Body of pancreas (tissue), 4 donors: ENCODE results near the gene TSPYL1. TPM values are rescaled to one million over a fixed set of nuclear protein-coding genes. Genes with fewer than 3 reads are reported as not detected.

Experiments used
- ATAC-seq: fragments of 150-250 bp; one replicate; pipeline ENCODE4 v1.9.1; 2016
- DNase-seq, 4 donors: peaks; one replicate each; pipeline ENCODE4 v3.0.0-alpha.2; 2019
- H3K27ac ChIP-seq, 4 donors: fragments of 200-600 bp; sonication (generic); 1 replicate in 3 of 4; 2 replicates in 1 of 4; pipeline versions ENCODE4 v1.5.1 to v1.6.1; 2016 to 2019; ENCODE audit warnings: mild to moderate bottlenecking in 1 of 4, mixed read lengths in 1 of 4, moderate library complexity in 1 of 4
- H3K27me3 ChIP-seq, 2 donors: fragments of 200-600 bp; sonication (generic); one replicate each; pipeline ENCODE4 v1.6.0; 2016; ENCODE audit warnings: mild to moderate bottlenecking in 1 of 2
- H3K36me3 ChIP-seq, 2 donors: fragments of 200-600 bp; sonication (generic); replicated peaks in 1 of 2; 2 replicates each; pipeline ENCODE4 v1.5.1; 2016; ENCODE audit warnings: low read depth in 2 of 2; ENCODE audit not compliant: insufficient read depth in 1 of 2
- H3K4me1 ChIP-seq: fragments of 200-600 bp; sonication (generic); one replicate; pipeline ENCODE4 v1.6.0; 2016
- H3K4me3 ChIP-seq, 2 donors: fragments of 200-600 bp; sonication (generic); 1 replicate in 1 of 2; 2 replicates in 1 of 2; pipeline ENCODE4 v1.5.1; 2016 to 2019
- H3K9me3 ChIP-seq, 3 donors: fragments of 200-600 bp; sonication (generic); 1 replicate in 2 of 3; 2 replicates in 1 of 3; pipeline ENCODE4 v1.5.1; 2016
- CTCF ChIP-seq, 7 experiments: fragments of 450-650 bp in 4 of 7; fragments of 200-600 bp in 3 of 7; sonication (generic) in 3 of 7; IDR thresholded peaks; one replicate each; pipeline ENCODE4 v1.5.1; 2016 to 2019; ENCODE audit warnings: antibody characterized with exemption in 7 of 7
- POLR2A ChIP-seq, 3 donors: fragments of 450-650 bp; IDR thresholded peaks; one replicate each; pipeline ENCODE4 v1.6.1; 2016; ENCODE audit warnings: antibody characterized with exemption in 3 of 3, mild to moderate bottlenecking in 2 of 3
- WGBS, 2 donors: methylation state at CpG; one replicate each; pipeline ENCODE4 v1.1.5; 2017; 5-methylcytosine and 5-hydroxymethylcytosine counted together
- intact Hi-C: fragments of 100-400 bp; cut with DNase I; formaldehyde crosslinking; loops from one replicate; pipeline ENCODE4 v1.15.1; 2023
- total RNA-seq, 2 donors: library from RNA; depleted of rRNA; stranded (reverse); fragments of >200 nt; gene quantifications; one replicate each; pipeline ENCODE4 v1.1.0, GENCODE V29; 2016

TSPYL1 gene
- total RNA-seq, 2 donors from 2014 or later = 44.1 to 45.2 TPM

GRCh38 chr6:116251568-116252384 lies 28.0 kb downstream of the TSPYL1 start:
- no peak overlapping the region for H3K4me3 ChIP-seq
- intact Hi-C loops = no loop called here
- no peaks in the 10 kb centered on the region for H3K36me3 ChIP-seq
- H3K27me3 ChIP-seq = no peaks in the 10 kb centered on the region
- WGBS, 2 donors = 64 to 65% methylated on average over 6 of the region's 6 CpGs
- no peak for ATAC-seq
- no peak overlapping the region for H3K27ac ChIP-seq
- H3K4me1 ChIP-seq = peaks cover 62% of the 10 kb centered on the region
- TF ChIP-seq POLR2A (IDR thresholded peaks at IDR 0.05) (no peak), CTCF (IDR thresholded peaks at IDR 0.05) (no peak)
- no peak for DNase-seq
- H3K9me3 ChIP-seq = no peaks in the 10 kb centered on the region

GRCh38 chr6:116248577-116248976 lies 31.2 kb downstream of the TSPYL1 start:
- Histone ChIP-seq H3K27ac (no peak overlapping the region), H3K4me1 (peaks cover 66% of the 10 kb centered on the region), H3K27me3 (no peaks in the 10 kb centered on the region), H3K9me3 (no peaks in the 10 kb centered on the region), H3K36me3 (no peaks in the 10 kb centered on the region), H3K4me3 (no peak overlapping the region)
- intact Hi-C loops = no loop called here
- no peak for DNase-seq
- TF ChIP-seq POLR2A (IDR thresholded peaks at IDR 0.05) (no peak), CTCF (IDR thresholded peaks at IDR 0.05) (no peak)
- 95 to 98% methylated on average over 2 of the region's 2 CpGs for WGBS, 2 donors
- ATAC-seq = no peak

GRCh38 chr6:116247285-116247684 lies 32.4 kb downstream of the TSPYL1 start:
- H3K27me3 ChIP-seq = no peaks in the 10 kb centered on the region
- TF ChIP-seq POLR2A (IDR thresholded peaks at IDR 0.05) = no peak
- TF ChIP-seq CTCF (IDR thresholded peaks at IDR 0.05) = no peak
- ATAC-seq (peak; percentile 67), DNase-seq (no peak)
- intact Hi-C loops = no loop called here
- H3K9me3 ChIP-seq = no peaks in the 10 kb centered on the region
- H3K4me1 ChIP-seq = peaks cover 57% of the 10 kb centered on the region
- no peaks in the 10 kb centered on the region for H3K36me3 ChIP-seq
- H3K4me3 ChIP-seq = no peak overlapping the region
- H3K27ac ChIP-seq = peak overlapping the region in 1 of 4 donors; percentile 20

- TF ChIP-seq POLR2A (IDR thresholded peaks at IDR 0.05) (no peak), CTCF (IDR thresholded peaks at IDR 0.05) (no peak)
- H3K36me3 ChIP-seq = no peaks in the 10 kb centered on the region
- ATAC-seq (no peak), DNase-seq (no peak)
- no peak overlapping the region for H3K27ac ChIP-seq
- peaks cover 45% of the 10 kb centered on the region for H3K4me1 ChIP-seq
- intact Hi-C loops = no loop called here
- H3K27me3 ChIP-seq = no peaks in the 10 kb centered on the region
- no peaks in the 10 kb centered on the region for H3K9me3 ChIP-seq
- H3K4me3 ChIP-seq = no peak overlapping the region
- 45 to 62% methylated on average over 4 of the region's 4 CpGs for WGBS, 2 donors
These were observed 33.6 kb downstream of the TSPYL1 start for GRCh38 chr6:116246089-116246488.

- intact Hi-C loops = no loop called here
- no peaks in the 10 kb centered on the region for H3K36me3 ChIP-seq
- ATAC-seq (peak; percentile 68), DNase-seq (peak in 1 of 4 donors; percentile 43)
- TF ChIP-seq POLR2A (IDR thresholded peaks at IDR 0.05) (no peak), CTCF (IDR thresholded peaks at IDR 0.05) (no peak)
- H3K4me1 ChIP-seq = peaks cover 31% of the 10 kb centered on the region
- H3K4me3 ChIP-seq = no peak overlapping the region
- no peaks in the 10 kb centered on the region for H3K9me3 ChIP-seq
- 46 to 54% methylated on average over 4 of the region's 4 CpGs for WGBS, 2 donors
- H3K27me3 ChIP-seq = no peaks in the 10 kb centered on the region
- H3K27ac ChIP-seq = no peak overlapping the region
These were observed 35.4 kb downstream of the TSPYL1 start for GRCh38 chr6:116244284-116244683.
